ENCODE data around the gene RIOK3.

DNA sequence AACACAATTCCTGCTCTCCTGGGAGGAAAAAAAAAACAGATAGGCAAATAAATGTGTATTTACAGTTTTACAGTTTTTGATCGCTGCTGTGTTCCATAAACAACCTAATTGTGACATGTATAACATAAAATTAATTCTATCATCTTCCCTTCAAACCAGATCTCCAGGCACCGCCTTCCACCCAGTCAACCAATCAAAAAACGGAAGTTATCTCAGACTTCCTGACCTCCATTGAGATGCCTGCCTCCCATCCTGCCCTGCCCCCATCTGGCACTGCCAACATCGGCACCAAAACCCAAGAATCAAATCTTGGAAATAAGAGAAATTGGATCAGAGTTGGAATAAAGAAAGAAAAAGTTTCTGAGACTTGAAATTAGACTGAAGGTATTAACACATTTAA, 3.1 kb upstream of the RIOK3 start:
- TF ChIP-seq, protein P1, sequence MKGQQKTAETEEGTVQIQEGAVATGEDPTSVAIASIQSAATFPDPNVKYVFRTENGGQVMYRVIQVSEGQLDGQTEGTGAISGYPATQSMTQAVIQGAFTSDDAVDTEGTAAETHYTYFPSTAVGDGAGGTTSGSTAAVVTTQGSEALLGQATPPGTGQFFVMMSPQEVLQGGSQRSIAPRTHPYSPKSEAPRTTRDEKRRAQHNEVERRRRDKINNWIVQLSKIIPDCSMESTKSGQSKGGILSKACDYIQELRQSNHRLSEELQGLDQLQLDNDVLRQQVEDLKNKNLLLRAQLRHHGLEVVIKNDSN (CRISPR knock-in tag; IDR thresholded peaks at IDR 0.05): no peak
- TF ChIP-seq, protein P2, sequence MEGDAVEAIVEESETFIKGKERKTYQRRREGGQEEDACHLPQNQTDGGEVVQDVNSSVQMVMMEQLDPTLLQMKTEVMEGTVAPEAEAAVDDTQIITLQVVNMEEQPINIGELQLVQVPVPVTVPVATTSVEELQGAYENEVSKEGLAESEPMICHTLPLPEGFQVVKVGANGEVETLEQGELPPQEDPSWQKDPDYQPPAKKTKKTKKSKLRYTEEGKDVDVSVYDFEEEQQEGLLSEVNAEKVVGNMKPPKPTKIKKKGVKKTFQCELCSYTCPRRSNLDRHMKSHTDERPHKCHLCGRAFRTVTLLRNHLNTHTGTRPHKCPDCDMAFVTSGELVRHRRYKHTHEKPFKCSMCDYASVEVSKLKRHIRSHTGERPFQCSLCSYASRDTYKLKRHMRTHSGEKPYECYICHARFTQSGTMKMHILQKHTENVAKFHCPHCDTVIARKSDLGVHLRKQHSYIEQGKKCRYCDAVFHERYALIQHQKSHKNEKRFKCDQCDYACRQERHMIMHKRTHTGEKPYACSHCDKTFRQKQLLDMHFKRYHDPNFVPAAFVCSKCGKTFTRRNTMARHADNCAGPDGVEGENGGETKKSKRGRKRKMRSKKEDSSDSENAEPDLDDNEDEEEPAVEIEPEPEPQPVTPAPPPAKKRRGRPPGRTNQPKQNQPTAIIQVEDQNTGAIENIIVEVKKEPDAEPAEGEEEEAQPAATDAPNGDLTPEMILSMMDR (IDR thresholded peaks at IDR 0.05): no peak
- TF ChIP-seq, protein P3, sequence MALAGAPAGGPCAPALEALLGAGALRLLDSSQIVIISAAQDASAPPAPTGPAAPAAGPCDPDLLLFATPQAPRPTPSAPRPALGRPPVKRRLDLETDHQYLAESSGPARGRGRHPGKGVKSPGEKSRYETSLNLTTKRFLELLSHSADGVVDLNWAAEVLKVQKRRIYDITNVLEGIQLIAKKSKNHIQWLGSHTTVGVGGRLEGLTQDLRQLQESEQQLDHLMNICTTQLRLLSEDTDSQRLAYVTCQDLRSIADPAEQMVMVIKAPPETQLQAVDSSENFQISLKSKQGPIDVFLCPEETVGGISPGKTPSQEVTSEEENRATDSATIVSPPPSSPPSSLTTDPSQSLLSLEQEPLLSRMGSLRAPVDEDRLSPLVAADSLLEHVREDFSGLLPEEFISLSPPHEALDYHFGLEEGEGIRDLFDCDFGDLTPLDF (CRISPR knock-in tag; IDR thresholded peaks at IDR 0.05): no peak
- no peak for TF ChIP-seq ATF1 (CRISPR knock-in tag; IDR thresholded peaks at IDR 0.05)
